Body of pancreas (tissue), 4 donors: ENCODE measurements around the gene SNX5. TPM values are rescaled to one million over a fixed set of nuclear protein-coding genes. Genes with fewer than 3 reads are reported as not detected.

Experiments used
- ATAC-seq: fragments of 150-250 bp; one replicate; pipeline ENCODE4 v1.9.1; 2016
- DNase-seq, 4 donors: peaks; one replicate each; pipeline ENCODE4 v3.0.0-alpha.2; 2019
- H3K27ac ChIP-seq, 4 donors: fragments of 200-600 bp; sonication (generic); 1 replicate in 3 of 4; 2 replicates in 1 of 4; pipeline versions ENCODE4 v1.5.1 to v1.6.1; 2016 to 2019; ENCODE audit warnings: mild to moderate bottlenecking in 1 of 4, mixed read lengths in 1 of 4, moderate library complexity in 1 of 4
- H3K27me3 ChIP-seq, 2 donors: fragments of 200-600 bp; sonication (generic); one replicate each; pipeline ENCODE4 v1.6.0; 2016; ENCODE audit warnings: mild to moderate bottlenecking in 1 of 2
- H3K36me3 ChIP-seq, 2 donors: fragments of 200-600 bp; sonication (generic); replicated peaks in 1 of 2; 2 replicates each; pipeline ENCODE4 v1.5.1; 2016; ENCODE audit warnings: low read depth in 2 of 2; ENCODE audit not compliant: insufficient read depth in 1 of 2
- H3K4me1 ChIP-seq: fragments of 200-600 bp; sonication (generic); one replicate; pipeline ENCODE4 v1.6.0; 2016
- H3K4me3 ChIP-seq, 2 donors: fragments of 200-600 bp; sonication (generic); 1 replicate in 1 of 2; 2 replicates in 1 of 2; pipeline ENCODE4 v1.5.1; 2016 to 2019
- H3K9me3 ChIP-seq, 3 donors: fragments of 200-600 bp; sonication (generic); 1 replicate in 2 of 3; 2 replicates in 1 of 3; pipeline ENCODE4 v1.5.1; 2016
- CTCF ChIP-seq, 7 experiments: fragments of 450-650 bp in 4 of 7; fragments of 200-600 bp in 3 of 7; sonication (generic) in 3 of 7; IDR thresholded peaks; one replicate each; pipeline ENCODE4 v1.5.1; 2016 to 2019; ENCODE audit warnings: antibody characterized with exemption in 7 of 7
- POLR2A ChIP-seq, 3 donors: fragments of 450-650 bp; IDR thresholded peaks; one replicate each; pipeline ENCODE4 v1.6.1; 2016; ENCODE audit warnings: antibody characterized with exemption in 3 of 3, mild to moderate bottlenecking in 2 of 3
- WGBS, 2 donors: methylation state at CpG; one replicate each; pipeline ENCODE4 v1.1.5; 2017; 5-methylcytosine and 5-hydroxymethylcytosine counted together
- intact Hi-C: fragments of 100-400 bp; cut with DNase I; formaldehyde crosslinking; loops from one replicate; pipeline ENCODE4 v1.15.1; 2023
- total RNA-seq, 2 donors: library from RNA; depleted of rRNA; stranded (reverse); fragments of >200 nt; gene quantifications; one replicate each; pipeline ENCODE4 v1.1.0, GENCODE V29; 2016

Gene SNX5
- total RNA-seq, 2 donors from 2014 or later, result 61.3 to 84.3 TPM

GRCh38 chr20:17952692-17953684 lies 15.6 kb downstream of the SNX5 start:
- no peak for ATAC-seq
- TF ChIP-seq CTCF (IDR thresholded peaks at IDR 0.05) (no peak), POLR2A (IDR thresholded peaks at IDR 0.05) (no peak)
- 87 to 91% methylated on average over 8 of the region's 8 CpGs for WGBS, 2 donors

GRCh38 chr20:17951323-17951722 lies 17.3 kb downstream of the SNX5 start:
- 90% methylated on average over 2 of the region's 2 CpGs for WGBS, 2 donors
- DNase-seq (no peak), ATAC-seq (no peak)
- no peak for TF ChIP-seq POLR2A (IDR thresholded peaks at IDR 0.05)
- TF ChIP-seq CTCF (IDR thresholded peaks at IDR 0.05), result no peak
- H3K9me3 ChIP-seq, result no peaks in the 10 kb centered on the region
- no peaks in the 10 kb centered on the region for H3K4me1 ChIP-seq
- H3K36me3 ChIP-seq, result peaks cover 5 to 25% of the 10 kb centered on the region in 2 donors
- intact Hi-C loops, result no loop called here
- no peaks in the 10 kb centered on the region for H3K27me3 ChIP-seq
- no peak overlapping the region for H3K4me3 ChIP-seq
- no peak overlapping the region for H3K27ac ChIP-seq

More at GRCh38 chr20:17952692-17953684, 15.6 kb downstream of the SNX5 start:
- peaks cover 6% of the 10 kb centered on the region for H3K4me1 ChIP-seq
- H3K36me3 ChIP-seq, result peaks cover 5 to 21% of the 10 kb centered on the region in 2 donors
- no peaks in the 10 kb centered on the region for H3K27me3 ChIP-seq
- H3K4me3 ChIP-seq, result no peak overlapping the region
- H3K27ac ChIP-seq, result no peak overlapping the region
- no peak for DNase-seq
- intact Hi-C loops, result no loop called here
- H3K9me3 ChIP-seq, result no peaks in the 10 kb centered on the region

- Histone ChIP-seq H3K4me3 (no peak overlapping the region), H3K27me3 (no peaks in the 10 kb centered on the region), H3K27ac (no peak overlapping the region), H3K36me3 (peaks cover 5 to 29% of the 10 kb centered on the region in 2 donors), H3K4me1 (no peaks in the 10 kb centered on the region), H3K9me3 (no peaks in the 10 kb centered on the region)
- 74 to 76% methylated on average over 6 of the region's 6 CpGs for WGBS, 2 donors
- ATAC-seq (no peak), DNase-seq (no peak)
- intact Hi-C loops, result no loop called here
- TF ChIP-seq CTCF (IDR thresholded peaks at IDR 0.05) (no peak), POLR2A (IDR thresholded peaks at IDR 0.05) (no peak)
Measured at GRCh38 chr20:17950670-17951069, 17.9 kb downstream of the SNX5 start.

- peaks cover 5 to 33% of the 10 kb centered on the region in 2 donors for H3K36me3 ChIP-seq
- no peaks in the 10 kb centered on the region for H3K4me1 ChIP-seq
- ATAC-seq (no peak), DNase-seq (no peak)
- H3K27ac ChIP-seq, result no peak overlapping the region
- no peaks in the 10 kb centered on the region for H3K27me3 ChIP-seq
- H3K9me3 ChIP-seq, result no peaks in the 10 kb centered on the region
- intact Hi-C loops, result no loop called here
- 91 to 93% methylated on average over 4 of the region's 4 CpGs for WGBS, 2 donors
- no peak for TF ChIP-seq POLR2A (IDR thresholded peaks at IDR 0.05)
- no peak overlapping the region for H3K4me3 ChIP-seq
Measured at GRCh38 chr20:17949899-17950298, 18.7 kb downstream of the SNX5 start.

GRCh38 chr20:17948442-17948841 lies 20.2 kb downstream of the SNX5 start:
- no peak for ATAC-seq
- Histone ChIP-seq H3K4me3 (no peak overlapping the region), H3K27me3 (no peaks in the 10 kb centered on the region), H3K36me3 (peaks cover 5 to 38% of the 10 kb centered on the region in 2 donors), H3K27ac (no peak overlapping the region), H3K9me3 (no peaks in the 10 kb centered on the region), H3K4me1 (no peaks in the 10 kb centered on the region)
- 97 to 99% methylated on average over 2 of the region's 2 CpGs for WGBS, 2 donors
- DNase-seq, result no peak
- TF ChIP-seq POLR2A (IDR thresholded peaks at IDR 0.05), result no peak
- TF ChIP-seq CTCF (IDR thresholded peaks at IDR 0.05), result no peak
- intact Hi-C loops, result no loop called here
